Suppressor macrophage treated with lipopolysaccharide for 4 hours (primary cell): ENCODE measurements around the gene PAPPA.

Experiments
- DNase-seq: peaks from one replicate; pipeline ENCODE4 v3.0.0-alpha.2; 2020

PAPPA gene

DNA sequence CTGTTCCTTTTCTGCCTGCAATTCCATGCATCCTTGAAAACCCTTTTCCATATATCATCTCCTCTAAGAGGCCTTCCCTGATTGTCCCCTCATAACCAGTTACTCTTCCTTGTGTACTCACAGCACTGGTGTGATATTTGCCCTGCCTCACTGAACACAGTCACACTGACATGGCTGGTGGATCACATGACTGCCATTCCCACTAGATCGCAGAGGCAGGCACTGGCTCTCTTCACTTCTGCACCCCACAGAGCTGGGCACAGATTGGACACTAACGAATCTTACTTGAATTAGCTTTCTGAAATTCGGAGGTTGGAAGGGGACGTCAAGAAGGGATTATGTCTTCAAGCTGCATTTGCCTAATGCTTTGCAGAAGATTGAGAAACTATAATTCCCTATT lies 208.0 kb downstream of the PAPPA start:
- no peak for DNase-seq

DNA sequence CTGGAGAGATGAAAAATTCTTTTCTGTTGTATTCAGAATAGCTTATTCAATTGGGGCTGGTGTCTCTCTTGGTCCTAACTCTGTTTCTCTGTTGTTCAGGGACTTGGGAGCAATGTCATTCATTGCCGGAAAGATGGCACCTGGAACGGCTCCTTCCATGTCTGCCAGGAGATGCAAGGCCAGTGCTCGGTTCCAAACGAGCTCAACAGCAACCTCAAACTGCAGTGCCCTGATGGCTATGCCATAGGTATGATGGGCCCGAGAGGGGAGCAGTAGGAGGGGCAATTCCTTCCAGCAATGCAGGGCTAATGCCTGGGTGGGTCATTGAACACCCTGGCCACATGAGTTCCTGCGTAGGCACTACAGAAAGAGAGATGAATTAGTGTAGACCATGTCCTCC lies 208.9 kb downstream of the PAPPA start:
- no peak for DNase-seq

DNA sequence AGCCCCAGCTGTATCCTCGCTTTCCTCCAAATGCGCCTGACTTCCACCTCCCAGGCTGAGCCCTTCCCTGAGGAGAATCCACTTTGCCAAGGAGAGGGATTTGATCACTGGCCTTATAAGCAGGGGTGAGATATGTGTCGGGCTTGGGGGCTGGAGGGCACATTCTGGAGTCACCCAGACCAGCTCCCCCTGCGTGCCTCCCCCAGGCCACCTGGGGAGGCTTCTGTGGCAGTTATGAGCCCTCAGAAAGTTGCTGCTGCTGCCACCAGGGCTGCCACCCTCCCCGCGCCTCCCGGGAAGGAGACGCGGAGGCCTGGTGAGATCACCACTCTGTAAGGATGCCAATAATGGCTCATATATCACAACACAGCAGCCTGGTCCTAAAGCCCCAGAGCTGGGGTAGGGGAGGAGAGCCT lies 211.5 kb downstream of the PAPPA start:
- DNase-seq: no peak

DNA sequence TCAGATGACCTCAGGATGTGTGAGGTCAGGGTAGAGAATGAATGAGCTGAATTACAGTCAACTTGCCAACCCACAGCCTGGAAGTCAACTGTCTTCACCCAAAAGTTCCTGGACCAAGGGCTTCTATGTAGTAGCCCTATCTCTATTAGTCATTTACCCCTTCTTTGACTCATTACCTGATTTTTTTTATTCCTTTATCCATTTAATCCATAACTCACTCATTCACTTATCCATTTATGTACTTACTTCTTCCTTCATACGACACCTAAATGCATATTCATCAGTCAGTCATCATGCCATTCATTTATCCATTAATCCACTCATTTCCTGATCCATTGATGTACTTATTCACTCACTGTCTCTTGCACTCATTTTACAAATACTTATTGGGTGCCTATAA lies 212.7 kb downstream of the PAPPA start:
- no peak for DNase-seq

DNA sequence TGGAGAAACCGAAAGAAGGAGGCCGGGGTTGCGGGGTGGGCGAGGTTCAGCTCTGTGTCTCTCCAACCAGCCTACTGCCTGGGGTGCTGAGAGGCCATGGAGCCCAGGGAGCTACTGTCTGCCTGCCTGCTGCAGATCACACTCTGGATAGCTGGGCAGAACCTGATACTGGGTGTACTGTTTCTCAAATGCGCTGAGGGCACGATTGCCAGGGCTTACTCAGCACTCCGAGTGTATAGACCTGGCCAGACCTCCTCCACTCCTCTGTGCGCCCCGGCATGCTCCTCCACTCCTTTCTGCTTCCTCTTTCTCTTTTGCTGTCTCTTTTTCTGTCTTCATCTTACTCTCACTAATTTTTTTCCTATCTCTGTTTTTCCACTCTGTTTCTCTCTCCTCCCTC lies 215.1 kb downstream of the PAPPA start:
- no peak for DNase-seq

DNA sequence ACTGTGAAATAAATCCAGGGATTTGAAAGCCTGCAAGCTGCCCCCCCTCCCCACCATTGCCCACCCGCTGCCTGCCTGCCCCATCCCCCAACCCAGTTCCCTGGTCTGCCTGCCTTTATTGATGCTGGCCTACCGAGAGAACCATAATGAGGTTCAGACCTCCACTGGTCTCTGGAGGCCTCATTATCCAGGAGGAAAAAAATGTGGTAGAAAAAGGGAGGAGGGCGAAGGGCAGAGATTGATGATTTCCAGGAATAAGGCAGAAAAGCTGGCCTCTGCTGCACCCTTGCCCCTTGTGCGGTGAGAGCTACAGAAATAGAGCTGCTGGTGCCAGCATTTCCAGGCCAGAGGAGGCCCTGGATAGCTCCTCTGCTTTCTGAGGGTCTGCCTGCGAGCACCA lies 216.1 kb downstream of the PAPPA start:
- no peak for DNase-seq

DNA sequence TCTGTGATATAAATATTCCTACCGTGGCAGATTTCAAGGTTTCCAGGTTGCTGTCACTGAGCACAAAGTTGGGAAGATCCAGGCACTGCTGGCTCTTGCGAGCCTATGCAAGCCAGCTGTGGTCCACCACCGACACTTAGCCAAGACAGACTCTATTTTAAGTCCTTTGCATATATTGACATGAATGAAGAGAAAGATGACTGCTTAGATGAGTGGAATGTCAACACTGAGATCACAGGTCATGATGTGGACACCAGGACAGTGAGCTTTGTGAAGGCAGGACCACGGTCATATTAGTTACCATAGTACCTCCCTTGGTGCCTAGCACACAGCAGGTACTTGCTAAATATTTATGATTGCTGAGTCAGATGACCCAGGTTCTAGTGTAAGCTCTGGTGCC lies 217.0 kb downstream of the PAPPA start:
- DNase-seq: no peak

DNA sequence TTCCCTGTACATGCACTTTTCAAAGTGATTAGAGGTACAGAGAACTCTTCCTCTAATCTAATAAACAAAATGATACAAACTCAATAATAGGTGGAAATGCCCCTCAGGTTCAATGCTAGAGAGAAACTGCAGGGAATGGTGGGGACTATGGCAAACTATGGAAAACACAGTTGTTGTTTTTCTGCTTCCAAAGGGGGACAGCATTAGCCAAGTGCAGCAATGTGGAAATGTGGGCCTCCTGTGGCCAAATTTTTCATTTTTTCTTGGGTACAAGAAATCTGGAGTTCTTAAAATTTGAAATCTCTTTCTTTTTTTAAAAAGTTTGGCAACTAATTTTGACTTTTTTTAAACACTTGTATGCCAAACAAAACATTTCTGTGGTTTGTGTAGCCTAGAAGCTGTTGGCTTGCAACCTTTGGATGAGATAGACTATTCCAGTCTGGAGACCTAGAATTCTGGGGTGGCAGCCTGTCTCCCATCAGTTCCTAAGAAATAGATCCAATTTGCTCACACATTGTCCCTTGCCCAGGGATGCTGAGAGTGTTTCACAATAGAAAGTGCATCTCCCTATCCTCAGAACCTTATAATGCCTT lies 218.6 kb downstream of the PAPPA start:
- DNase-seq: no peak

DNA sequence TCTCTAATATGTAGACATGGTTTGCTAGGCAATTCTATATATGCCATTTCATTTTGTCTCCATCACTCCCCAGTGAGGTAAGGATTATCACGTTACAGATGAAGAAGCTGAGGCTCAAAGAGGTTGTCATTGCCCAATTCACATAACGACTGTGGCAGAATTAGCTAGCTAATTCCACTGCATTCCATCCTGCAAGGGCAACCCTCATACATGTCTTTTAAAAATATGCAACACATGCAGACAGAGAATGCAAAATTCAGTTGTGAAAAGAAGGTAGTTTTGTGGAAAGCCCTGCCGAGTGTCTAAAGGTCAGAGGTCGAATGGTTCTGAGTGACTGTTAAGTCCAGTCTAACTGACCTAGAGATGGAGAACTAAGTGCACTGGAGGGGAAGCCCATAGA lies 219.2 kb downstream of the PAPPA start:
- no peak for DNase-seq

DNA sequence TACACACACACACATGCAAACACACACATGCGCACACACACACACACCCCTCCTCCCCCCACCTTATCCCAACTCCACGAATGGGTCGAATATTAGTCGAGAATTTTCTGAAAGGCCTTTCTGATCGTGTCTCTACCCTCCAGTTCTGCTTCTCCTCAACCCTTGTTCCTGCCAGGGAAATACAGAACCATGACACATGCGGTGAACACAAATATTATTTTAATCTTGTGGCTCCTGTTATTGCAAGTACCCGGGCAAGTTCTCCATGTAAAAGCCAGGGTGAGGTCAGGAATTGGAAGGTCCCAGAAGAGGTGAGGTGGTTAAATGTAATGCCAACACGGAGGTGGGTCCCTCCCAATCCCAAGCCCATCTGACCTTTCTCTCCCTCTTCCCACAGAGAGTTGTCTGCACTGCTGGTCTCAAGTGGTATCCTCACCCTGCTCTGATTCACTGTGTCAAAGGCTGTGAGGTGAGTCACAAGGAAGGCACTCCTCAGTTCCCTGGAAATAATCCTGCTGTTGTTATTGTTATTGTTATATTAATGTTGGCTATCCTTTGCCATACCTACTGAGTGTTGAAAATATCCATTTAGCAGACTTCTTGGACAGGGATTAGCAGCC lies 223.7 kb downstream of the PAPPA start:
- no peak for DNase-seq

DNA sequence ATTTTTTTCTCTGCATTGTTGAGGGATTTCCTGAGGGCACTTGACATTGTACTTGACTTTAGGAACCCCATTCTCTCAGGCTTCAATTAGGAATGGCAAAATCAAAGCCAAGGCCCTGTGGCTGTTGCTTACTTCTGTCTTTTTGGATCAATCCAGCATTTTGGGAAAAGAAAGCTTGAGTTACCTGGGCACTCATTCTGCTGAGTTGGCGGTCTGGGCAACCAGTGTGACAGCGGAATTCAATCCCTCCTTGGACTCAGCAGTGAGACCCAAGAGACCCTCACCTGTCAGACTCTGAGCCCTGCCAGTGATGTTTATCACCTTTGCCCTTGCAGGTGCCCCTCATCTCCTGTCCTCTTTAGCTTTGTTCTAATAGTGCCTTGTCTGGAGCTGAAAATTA lies 225.3 kb downstream of the PAPPA start:
- no peak for DNase-seq

DNA sequence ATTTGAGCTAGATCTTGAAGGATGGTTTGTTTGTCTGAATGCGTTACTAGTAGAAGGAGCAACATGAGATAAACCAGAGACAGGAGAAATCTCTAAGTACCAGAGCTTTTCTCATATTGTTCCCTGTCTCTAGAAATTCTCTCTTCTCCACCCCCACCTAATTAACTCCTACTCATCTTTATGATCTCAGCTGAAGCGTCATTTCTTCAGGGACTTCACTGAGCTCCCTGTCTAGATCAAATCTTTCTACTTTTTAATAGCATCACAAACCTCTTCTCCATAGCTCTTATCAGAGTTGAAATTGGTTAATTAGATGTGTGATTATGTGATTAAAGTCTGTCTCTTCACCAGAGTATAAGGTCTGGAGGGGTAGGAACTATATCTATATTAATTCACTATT lies 226.2 kb downstream of the PAPPA start:
- no peak for DNase-seq

DNA sequence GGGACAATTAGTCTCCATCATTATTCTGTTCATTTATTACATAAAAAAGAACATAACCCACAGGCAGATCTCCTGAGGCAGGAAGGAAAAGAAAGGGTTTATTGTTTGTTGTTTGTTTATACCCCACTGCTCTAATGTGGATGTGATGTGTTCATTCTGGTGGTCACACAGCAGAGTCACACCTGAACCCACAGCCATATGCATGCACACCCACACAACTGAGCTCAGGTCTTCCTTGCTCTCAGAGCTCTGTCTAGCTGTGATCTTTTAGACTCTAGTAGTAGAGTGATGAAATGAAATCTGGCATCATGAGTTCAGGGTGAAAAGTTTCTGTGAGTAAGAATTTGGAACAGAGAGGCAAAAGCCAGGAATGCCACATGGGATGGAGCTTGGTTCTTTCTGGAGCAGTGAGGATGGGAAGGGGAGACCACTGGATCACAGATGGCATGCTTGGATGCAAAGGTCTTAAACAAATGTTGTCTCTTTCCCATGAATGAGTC lies 227.0 kb downstream of the PAPPA start:
- no peak for DNase-seq

DNA sequence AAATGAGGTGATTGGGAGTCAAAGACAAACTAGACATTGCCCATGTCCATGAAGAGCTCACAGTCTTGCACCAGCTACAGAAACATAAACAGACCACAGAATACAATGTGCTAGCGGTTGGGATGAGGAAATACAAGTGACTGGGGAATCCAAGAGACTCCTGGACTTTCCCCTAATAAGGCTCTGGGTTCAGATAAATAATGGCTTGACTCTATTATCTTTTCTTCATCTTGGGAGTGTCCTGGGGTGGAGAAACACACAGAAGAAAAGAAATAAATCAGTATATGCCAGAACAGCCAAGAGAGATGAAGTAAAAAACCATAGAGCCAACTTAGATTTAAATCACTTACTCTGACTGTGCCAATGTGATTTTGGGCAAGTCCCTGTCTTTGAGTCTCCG lies 227.8 kb downstream of the PAPPA start:
- DNase-seq: no peak

DNA sequence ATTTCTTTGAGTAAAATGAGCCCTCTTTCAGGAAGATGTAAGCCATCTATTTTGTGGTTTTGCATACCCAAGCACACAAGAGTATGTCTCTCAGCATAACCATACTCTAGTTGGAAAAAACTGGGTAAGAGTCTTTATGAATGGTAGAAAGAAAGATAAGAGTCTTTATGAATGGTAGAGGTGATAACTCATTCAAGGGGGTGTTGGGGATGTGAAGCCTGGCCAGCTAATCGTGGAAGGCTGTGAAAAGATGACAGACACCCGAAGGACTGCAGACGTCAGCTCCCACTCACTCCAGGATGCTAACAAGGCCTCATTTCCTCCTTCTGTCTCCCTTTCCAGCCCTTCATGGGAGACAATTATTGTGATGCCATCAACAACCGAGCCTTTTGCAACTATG lies 228.5 kb downstream of the PAPPA start:
- DNase-seq: no peak

DNA sequence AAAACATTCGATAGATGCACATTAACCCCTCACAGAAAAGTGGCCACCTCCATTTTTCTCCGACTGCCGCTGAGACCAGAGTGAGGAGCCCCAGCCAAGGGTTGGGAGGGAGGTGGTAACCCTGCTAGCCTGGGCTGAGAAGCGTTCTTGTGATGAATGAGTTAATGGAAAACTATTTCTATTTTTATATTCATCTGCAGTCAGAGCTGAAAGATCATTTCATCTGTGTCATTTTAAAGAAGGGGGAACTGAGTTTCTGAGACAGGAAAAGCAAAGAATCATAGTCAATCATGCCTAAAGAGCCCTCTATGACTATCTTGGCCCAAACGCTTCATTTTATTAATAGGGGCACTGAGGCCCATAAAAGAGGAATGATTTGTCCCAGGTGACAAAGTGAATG lies 229.5 kb downstream of the PAPPA start:
- DNase-seq: no peak

DNA sequence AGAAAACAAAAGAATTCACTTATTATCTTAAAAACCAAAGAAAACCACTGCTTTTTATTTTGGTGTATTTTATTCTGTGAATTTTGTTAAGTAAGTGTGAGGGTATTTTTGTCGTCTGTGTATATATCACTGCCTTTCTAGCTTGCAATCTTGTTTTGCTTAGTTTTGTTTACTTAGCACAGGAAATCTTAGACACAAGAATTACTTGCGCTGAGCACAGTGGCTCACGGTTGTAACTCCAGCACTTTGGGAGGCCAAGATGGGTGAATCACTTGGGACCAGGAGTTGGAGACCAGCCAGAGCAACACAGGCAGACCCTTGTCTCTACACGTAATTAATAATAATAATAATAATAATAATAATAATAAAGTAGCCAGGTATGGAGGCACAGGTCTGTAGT lies 230.3 kb downstream of the PAPPA start:
- no peak for DNase-seq

DNA sequence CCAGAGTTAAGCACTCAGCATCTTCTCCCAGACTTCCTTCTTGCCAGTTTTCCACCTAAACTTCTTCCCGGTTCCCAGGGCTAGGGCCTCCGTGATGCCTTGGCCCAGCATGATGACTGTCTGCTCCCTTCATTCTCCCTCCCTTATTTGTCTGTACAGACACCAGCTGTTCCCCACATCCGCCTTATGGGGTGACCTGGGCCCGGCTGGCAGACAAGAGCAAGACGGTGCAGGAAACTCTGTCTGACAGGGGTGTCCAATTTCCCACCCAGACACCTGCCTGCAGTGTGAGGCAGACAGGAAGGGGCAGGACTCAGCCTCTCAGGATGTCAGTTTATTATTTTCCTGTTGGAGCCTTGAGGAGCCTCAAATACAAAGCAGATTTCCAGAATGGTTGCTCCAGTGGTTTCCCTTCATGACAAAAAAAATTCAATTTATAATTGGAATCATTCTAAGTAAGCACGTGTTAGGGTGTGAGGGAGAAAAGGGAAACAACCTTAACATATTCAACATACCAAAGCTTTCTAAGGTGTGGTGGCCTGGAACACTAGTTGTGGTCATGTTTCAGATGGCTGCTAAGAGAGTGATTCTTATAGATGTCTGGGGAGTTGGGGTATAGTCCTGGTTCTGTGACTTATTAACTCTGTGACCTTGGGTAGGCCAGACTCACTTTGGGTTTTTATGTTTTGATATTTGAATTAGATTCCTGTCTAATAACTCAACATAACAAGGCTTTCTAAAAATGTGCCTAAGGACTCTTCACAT lies 234.5 kb downstream of the PAPPA start:
- DNase-seq: no peak

DNA sequence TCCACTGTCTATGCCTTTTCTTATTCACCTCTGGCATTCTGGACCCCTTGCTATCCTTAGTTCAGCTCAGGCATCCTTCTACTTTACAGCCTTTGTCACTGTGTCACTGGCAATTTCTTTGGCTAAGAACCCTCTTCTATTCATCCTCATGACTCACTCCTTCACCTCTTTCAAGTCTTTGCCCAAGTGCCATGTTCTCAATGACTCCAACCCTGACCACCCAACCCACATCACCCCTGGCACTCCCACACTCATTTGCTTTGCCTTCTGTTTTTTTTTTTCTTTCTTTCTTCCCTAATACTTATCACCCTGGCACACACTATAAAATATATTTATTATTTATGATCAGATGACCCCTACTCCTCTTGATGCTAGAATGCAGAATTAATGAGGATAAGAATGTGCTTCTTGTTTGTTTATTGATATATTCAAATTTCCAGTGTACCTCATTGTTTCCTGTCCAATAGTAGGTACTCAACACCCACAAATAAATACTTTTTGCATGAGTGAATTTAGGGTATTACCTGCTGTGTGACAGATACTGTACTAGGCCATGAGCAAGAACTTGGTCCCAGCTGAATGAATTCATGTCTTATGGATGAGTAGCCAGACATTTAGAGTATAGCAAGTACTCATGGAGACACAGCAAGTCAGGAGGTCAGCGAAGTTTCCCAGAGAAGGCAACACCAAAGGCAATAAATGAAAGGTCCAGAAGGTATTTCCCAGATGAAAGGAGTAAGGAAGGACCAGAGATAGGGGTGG lies 236.1 kb downstream of the PAPPA start:
- DNase-seq: no peak

DNA sequence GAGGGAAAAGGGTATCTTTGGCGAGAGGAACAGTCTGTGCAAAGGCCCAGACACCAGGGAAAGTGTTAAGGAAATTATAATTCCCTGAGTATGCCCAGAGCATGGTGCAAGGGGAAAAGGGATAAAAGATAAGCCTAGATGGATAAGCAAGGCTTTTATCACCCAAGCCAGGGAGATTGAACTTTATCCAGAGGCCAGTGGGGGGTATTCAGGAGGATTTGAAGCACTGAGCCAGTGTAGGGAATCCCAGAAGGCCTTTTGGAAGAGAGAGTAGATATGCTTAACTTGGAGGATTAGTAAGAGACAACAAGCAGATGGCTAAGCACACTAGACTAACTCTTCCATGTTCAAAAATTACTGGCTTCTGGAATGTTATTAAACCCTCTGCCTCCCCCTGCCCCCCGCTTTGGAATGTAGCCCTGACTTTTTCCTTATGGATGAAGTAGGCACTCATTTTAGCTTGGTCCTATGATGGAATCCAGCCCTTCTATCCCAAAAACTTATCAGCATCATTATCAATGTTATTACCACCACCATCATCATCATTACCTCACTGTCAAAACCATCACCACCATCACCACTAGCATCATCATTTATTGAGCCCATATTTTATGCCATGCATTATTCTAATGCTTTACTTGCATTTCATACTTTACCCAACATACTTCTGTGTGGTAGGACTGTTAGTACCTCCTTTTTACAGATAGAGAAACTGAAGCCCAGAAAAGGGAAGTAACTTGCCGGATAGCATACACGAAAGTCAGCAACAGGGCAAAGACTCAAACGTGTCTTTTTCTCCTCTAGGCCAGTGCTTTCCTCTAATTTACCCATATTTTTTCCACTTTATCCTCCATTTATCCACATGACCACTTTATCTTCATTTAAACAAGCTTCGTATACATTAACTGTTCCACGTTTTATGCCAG lies 237.0 kb downstream of the PAPPA start:
- DNase-seq: peak; percentile 40

DNA sequence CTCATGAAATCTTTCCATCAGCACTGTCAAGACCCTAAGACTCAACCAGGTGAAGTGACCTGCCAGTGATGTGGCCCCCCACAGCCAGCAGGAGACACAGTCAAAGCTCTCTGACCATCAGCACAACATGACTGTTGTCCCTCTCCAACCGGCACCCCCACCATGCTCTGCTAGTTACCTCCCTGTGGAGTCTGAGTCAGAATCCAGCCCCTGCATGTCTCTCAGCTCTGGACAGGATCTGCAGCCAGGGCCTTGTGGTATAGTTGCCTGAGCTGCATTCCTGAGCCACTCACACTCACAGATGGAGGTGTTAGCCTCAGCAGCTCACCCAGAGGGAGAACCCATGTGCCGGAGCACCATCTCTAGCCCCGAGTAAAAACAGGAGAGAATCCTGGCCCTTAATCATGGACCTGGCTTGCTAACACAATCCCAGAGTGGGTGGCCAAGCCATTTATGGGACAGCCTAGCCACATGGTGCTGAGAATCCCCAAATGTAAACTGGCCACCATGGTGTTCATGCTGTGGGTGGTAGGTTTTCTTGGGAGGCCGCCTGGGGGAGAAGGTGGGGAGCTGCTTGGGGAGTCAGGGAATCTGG lies 237.8 kb downstream of the PAPPA start:
- DNase-seq: no peak

DNA sequence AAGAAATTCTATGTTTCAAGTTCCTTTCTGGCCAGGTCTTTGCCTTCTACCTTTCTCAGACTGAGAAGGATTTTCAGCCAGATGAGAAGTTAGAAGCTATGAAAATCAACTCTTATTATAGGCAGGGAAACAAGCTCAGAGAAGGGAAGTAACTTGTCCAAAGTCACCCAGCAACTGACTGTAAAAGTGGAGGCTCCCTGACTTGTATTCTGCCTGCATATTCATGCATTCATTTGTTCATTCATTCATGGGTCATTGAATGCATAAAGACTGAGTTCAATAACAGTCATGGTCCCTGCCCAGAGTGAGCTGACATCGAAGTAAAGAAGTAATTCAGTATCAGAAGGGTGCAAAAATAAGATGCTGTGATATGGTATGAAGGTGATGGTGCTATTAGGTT lies 239.6 kb downstream of the PAPPA start:
- no peak for DNase-seq
